GM12891 (cell line): ENCODE results near the gene SPANXA2.
"Not testable (repeated sequence)": the region's sequence is repeated elsewhere in the genome, so short reads cannot be mapped to it uniquely, and the experiment has no call there.

ENCODE experiments used
- PAX5 ChIP-seq: IDR thresholded peaks from 2 replicates; pipeline ENCODE4 v1.6.1; 2011; ENCODE audit warnings: low read length, moderate library complexity, mild to moderate bottlenecking; ENCODE audit not compliant: insufficient read depth, severe bottlenecking
- POLR2A ChIP-seq: IDR thresholded peaks from 2 replicates; pipeline ENCODE4 v1.6.1; 2011; ENCODE audit warnings: low read depth, low read length, control low read depth
- POLR2AphosphoS5 ChIP-seq: IDR thresholded peaks from 2 replicates; pipeline ENCODE4 v1.6.1; 2011; ENCODE audit warnings: low read depth, low read length, control low read depth
- POU2F2 ChIP-seq: IDR thresholded peaks from 2 replicates; pipeline ENCODE4 v1.6.1; 2011; ENCODE audit warnings: low read depth, mild to moderate bottlenecking, control low read depth, low read length, moderate library complexity
- SPI1 ChIP-seq: IDR thresholded peaks from 2 replicates; pipeline ENCODE4 v1.6.1; 2011; ENCODE audit warnings: low read depth, low read length, control low read depth
- TAF1 ChIP-seq: IDR thresholded peaks from 2 replicates; pipeline ENCODE4 v1.6.1; 2011; ENCODE audit warnings: low read depth, low read length, control low read depth

- TF ChIP-seq POLR2A, POLR2AphosphoS5, SPI1, TAF1, PAX5, POU2F2: not testable (repeated sequence)
These were observed 47.0 kb upstream of the SPANXA2 start for GRCh38 chrX:141542551-141542950.
